Colon (tissue), 2 donors: ENCODE measurements around the gene LRFN3.
"Not testable (repeated sequence)": the region's sequence is repeated elsewhere in the genome, so short reads cannot be mapped to it uniquely, and the experiment has no call there.

Source experiments
- FAIRE-seq: peaks from 2 replicates; lab custom pipeline; 2012; peaks lifted over from hg19 to GRCh38; lab: Jason Lieb, UNC
- donor health status: control.
- donor health status: control.

The LRFN3 gene

DNA sequence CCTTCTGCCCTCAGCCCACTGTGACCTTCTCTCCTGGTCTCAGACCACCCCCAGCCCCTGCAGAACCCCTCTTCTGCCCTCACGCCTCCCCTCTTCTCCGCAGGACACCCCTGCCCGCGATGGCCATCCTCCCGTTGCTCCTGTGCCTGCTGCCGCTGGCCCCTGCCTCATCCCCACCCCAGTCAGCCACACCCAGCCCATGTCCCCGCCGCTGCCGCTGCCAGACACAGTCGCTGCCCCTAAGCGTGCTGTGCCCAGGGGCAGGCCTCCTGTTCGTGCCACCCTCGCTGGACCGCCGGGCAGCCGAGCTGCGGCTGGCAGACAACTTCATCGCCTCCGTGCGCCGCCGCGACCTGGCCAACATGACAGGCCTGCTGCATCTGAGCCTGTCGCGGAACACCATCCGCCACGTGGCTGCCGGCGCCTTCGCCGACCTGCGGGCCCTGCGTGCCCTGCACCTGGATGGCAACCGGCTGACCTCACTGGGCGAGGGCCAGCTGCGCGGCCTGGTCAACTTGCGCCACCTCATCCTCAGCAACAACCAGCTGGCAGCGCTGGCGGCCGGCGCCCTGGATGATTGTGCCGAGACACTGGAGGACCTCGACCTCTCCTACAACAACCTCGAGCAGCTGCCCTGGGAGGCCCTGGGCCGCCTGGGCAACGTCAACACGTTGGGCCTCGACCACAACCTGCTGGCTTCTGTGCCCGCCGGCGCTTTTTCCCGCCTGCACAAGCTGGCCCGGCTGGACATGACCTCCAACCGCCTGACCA lies 3.3 kb downstream of the LRFN3 start:
- no peak for FAIRE-seq

DNA sequence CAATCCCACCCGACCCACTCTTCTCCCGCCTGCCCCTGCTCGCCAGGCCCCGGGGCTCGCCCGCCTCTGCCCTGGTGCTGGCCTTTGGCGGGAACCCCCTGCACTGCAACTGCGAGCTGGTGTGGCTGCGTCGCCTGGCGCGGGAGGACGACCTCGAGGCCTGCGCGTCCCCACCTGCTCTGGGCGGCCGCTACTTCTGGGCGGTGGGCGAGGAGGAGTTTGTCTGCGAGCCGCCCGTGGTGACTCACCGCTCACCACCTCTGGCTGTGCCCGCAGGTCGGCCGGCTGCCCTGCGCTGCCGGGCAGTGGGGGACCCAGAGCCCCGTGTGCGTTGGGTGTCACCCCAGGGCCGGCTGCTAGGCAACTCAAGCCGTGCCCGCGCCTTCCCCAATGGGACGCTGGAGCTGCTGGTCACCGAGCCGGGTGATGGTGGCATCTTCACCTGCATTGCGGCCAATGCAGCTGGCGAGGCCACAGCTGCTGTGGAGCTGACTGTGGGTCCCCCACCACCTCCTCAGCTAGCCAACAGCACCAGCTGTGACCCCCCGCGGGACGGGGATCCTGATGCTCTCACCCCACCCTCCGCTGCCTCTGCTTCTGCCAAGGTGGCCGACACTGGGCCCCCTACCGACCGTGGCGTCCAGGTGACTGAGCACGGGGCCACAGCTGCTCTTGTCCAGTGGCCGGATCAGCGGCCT lies 4.1 kb downstream of the LRFN3 start:
- FAIRE-seq = no peak

DNA sequence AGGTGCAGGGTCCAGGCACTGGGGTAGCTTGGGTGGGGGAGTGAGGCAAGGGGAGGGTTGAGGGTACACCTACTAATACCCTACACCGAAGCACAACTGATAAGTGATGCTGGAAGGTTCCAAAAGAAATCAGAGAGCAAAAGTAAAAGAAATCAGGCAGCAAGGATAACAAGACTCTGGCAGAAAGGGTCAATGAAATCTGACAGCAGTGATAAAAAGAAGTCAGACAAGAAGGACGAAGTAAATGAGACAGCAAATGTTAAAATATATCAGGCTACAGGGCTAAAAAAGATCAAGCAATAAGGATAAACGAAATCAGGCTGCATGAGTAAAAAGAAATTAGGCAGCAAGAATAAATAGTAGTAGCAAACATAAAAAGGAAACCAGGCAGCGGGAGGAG lies 4.7 kb downstream of the LRFN3 start:
- no peak for FAIRE-seq

DNA sequence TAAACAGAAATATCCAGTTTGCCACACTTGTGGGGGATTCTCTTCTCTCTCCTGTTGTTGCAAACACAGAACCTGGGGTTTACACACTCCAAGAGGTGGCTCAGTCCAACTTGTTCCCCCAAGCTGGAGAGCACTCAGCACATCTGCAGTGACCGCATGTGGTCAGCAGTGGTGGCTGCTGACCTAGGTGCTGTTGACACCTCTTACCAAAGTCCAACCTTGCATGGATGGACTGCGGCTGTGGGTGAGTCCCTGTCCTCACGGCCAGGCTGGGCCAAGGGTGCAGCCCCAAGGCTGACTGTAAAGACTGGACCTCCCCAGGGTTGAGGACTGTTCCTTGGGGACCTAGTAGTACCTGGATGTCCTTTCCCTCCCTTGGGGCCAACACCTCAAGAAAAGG lies 6.1 kb downstream of the LRFN3 start:
- no peak for FAIRE-seq

DNA sequence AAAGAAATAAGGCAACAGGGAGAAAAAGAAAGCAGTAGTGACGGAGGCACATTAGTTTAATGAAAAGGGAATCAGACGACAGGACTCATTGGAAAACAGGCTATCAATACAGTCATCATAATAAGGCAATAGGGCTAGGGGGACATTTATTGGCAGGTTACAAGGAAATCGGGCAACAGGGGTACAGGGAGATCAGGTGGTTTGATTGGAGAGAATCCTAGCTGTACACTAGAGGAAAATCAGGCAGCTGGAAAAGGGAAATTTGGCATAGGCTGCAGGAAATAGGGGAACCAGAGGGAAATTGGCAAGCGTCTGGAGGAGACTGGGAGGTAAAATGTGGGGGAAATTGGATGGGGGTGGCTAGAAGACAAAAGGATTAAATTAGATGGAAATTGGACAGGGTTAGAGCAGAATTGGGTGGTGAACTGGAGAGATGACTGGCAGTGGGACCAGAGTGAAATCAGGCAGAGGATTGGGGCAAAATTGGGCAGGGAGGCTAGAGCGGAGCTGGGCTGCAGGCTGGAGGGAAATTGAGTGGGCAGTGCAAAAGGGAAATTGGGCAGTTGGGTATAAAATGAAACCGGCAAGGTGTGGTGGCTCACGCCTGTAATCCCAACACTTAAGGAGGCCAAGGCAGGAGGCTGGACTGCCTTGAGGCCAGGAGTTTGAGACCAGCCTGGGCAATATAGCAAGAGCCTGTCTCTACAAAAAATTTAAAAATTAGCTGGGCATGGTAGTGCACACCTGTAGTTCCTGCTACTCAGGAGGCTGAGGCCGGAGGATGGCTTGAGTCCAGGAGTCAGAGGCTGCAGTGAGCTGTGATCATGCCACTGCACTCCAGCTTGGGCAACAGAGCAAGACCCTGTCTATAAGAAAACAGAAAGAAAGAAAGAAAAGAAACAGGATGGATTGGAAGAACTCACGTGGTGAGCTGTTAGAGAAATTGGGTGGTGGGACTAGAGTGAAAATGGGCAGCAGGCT lies 7.4 kb downstream of the LRFN3 start:
- no peak for FAIRE-seq

DNA sequence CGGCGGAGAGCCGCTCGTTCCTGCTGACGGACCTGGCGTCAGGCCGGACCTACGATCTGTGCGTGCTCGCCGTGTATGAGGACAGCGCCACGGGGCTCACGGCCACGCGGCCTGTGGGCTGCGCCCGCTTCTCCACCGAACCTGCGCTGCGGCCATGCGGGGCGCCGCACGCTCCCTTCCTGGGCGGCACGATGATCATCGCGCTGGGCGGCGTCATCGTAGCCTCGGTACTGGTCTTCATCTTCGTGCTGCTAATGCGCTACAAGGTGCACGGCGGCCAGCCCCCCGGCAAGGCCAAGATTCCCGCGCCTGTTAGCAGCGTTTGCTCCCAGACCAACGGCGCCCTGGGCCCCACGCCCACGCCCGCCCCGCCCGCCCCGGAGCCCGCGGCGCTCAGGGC lies 8.4 kb downstream of the LRFN3 start:
- FAIRE-seq = no peak

DNA sequence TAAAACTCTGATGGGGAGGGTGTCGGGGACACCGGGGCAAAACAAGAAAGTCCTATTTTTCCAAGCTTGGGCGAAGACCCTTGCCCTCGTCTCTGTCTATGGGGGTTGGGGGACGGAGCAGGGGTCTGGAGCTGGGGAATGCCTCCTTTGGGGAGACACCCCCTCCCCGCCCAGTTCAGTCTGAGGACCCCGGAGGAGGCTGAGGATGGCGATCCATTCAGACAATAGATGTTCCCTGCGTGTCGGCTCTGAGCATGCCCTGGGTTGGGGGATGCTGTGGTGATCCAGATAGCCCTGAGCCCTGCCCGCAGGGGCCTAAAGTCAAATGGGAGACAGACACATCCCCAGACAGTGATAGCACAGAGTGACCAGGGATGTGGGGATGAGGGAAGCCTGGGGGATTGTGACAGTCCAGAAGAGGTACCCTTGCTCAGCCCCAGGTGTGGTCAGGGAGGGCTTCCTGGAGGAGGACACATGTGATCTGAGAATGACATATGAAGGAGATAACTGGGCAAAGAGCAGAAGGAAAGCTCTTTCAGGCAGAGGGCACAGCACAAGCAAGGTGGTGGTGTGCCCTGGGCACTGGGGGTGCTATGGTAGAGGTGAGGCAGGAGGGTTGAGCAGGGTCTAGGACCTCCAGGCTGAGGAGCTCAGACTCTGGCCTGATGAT lies 9.1 kb downstream of the LRFN3 start:
- FAIRE-seq = no peak

DNA sequence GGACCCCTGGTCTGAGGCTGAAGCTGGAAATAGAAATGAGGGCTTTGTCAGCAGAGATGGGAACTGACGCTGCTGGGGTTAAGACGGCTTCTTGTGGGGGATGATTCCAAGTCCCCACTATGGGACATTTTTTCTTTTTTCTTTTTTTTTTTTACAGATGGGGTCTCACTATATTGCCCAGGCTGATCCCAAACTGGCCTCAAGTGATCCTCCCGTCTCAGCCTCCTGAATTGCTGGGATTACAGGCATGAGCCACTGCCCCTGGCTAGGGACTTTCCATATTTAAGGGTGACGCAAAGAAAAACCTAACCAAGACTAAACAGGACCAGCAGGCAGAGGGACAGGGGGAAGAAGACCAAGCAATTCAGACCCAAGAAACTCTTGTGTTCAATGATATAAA lies 10.0 kb downstream of the LRFN3 start:
- FAIRE-seq = no peak

DNA sequence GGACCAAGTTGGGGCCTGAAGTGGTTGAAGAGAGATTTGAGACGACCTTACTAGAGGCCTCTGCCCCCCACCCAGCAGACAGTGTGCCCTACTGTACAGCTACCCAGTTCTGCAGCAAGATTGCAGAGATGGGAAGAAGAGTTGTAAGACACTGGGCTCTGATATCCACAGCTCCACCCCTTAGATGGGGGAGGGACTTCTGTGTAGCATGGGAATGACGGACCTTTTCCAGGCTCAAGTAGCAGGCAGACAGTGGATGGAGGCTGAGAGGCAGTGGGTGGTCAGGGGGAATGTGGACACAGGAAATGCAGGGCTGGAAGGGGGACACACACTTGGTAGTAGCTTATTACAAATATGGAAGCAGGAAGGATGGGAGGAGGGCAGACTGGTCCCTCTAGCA lies 13.0 kb downstream of the LRFN3 start:
- FAIRE-seq = no peak

DNA sequence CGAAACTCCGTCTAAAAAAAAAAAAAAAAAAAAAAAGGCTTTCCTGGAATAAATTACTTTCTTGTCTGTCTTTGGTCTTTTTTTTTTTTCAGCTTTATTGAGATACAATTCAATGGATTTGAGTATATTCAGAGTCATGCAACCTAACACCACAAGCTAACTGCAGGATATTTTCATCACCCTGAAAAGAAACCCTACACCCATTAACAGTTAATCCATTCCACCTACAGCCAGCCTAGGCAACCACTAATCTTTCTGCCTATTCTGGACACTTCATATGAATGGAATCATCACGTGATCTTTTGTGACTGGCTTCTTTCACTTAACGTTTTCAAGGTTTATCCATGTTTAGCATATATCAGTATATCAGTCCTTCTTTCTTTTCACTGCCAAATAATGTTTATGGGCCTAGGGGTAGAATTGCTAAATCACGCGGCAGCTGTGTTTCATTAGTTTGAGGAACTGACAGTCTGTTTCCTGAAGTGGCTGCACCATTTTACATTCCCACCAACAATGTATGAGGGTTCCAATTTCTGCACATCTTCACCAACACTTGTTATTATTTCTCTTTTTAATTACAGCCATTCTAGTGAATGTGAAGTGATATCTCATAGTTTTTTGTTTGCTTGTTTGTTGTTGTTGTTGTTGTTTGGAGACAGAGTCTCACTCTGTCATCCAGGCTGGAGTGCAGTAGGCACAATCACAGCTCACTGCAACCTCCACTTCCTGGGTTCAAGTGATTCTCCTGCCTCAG lies 19.9 kb downstream of the LRFN3 start:
- FAIRE-seq = no peak

DNA sequence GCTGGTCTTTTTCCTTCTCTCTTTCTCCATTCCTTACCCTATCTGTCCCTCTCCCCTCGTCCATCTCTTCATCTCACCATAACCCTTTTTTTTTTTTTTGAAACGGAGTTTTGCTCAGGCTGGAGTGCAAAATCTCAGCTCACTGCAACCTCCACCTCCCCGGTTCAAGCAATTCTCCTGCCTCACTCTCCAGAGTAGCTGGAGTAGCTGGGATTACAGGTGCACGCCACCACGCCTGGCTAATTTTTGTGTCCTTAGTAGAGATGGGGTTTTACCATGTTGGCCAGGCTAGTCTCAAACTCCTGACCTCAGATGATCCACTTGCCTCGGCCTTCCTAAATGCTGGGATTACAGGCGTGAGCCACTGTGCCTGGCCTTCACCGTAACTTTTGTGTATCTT lies 21.2 kb downstream of the LRFN3 start:
- not testable (repeated sequence) for FAIRE-seq

DNA sequence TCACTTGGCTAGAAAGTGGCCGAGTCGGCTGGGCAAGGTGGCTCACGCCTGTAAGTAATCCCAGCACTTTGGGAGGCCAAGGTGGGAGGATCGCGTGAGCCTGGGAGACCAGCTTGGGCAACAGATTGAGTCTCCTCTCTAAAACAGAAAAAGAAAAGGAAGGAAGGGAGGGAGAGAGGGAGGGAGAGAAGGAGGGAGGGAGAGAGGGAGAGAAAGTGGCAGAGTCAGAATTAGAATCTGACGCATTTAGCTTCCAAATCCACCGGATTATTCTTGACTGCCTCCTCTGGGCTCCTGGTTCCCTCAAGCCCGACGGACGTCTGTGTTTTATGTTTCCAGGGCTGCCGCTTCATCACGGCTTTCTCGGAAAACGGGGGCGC lies 22.5 kb downstream of the LRFN3 start:
- FAIRE-seq = no peak

DNA sequence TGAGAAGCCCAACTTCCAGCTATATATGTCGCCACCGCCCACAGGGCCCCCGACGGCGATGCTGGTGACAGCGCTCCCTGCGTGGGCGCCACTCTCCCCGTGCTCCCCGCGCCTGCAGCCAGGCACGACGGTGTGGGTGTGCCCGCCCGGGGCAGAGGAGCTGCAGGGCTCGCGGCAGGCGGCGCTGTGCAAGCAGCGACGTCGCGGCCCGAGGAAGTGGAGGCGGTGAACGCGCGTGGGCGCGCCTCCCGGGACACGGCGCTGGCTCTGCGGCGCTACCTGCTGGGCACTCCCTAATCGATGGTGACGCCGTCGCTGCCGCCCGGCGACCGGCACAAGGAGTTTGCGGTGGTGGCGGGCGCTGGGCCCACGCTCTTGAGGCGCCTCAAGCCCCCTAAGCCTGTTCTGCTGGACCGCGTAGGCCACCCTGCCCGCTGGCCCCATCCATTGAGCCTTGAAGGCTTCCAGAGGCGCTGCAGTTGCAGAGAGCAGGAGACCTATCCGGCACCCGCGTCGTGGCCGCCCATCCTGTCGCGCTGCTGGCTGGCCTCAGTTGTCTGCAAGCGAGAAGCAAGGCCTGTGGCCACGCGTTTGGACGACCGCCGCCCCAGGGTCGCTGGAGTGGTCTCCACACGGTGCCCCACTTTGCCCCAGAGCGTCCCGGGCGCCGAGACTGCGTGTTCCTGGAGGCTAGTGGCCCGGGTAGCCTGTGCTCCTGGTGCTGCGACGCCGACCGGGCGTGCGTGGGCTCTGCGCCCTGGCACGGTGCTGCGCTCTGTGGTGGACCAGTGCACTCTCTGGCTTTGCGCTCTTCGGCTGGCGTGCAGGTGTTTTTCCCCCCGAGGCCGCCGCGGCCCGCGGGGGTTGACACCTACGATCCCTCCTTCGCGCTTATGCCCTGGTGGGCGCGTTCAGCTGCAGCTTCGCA lies 23.1 kb downstream of the LRFN3 start:
- no peak for FAIRE-seq

DNA sequence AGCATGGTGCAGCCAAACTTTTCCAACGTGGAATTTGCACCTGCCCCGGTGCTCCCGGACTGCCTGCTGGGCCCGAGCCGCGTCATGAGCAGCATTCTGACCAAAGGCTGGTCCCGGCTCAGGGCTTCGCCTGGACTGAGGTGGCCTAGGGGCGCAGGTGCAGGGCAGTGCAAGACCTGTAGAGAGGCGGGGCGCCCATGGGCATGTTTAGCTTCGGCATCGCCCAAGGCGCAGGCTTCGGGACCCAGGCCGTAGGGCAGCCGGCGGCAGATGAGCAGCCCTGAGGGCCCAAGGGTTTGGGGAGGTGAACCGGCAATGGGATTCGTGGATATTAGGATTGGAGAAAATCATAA lies 23.8 kb downstream of the LRFN3 start:
- FAIRE-seq = no peak

DNA sequence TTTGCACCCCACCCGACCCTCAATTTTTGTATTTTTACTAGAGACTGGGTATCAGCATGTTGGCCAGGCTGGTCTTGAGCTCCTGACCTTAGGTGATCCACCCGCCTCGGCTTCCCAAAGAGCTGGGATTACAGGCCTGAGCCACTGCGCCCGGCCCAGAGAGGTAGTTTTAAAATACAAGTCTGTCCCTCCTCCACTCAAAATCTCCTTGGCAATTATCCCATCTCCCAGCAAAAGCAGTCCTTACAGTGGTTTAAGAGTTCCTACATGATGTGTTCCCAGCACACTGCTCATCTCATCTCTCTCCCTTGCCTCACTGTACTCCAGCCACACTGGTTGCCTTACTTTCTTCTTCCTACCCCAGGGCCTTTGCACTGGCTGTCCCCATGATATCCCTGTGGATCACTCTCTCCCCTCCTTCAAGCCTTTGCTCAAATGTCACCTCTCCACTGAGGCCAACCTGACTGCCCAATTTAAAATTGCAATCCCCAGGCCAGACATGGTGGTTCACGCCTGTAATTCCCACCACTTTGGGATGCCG lies 24.3 kb downstream of the LRFN3 start:
- FAIRE-seq = no peak

DNA sequence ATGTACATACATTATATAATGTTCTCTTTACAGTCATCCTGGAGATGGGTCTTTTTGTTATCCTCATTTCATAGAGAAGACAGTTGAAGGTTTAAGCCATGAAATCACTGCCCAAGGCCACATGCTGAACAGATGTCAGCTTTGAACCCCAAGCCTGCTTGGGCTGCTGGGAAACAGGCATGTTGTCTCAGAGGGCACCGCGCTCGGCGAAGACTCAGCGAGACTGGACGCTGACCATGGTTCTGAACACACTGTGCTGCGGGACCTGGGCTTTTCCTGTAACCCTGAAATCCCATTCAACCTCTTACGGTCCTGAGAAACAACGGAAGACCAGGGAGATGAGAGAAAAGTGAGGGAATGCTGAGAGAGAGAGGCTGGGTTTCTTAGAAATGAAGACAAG lies 27.3 kb downstream of the LRFN3 start:
- FAIRE-seq = no peak

DNA sequence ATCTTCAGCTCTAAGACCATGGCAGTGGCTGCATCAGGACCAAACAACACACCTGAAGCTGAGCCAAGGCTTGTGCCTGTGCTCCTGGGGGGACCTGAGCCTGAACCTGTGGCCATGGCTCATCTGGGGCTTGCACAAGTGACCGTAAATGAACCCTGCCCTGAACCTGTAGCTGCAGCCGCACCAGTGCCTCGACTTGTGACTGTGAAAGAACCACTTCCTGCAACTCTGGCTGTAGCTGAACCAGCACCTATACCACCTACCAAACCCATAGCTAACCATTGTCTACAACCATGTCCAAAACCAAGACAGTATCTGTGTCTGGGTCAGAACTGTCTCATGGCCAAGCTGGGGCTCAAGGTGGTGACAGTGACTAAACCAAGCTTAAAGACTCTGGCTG lies 30.6 kb downstream of the LRFN3 start:
- no peak for FAIRE-seq

DNA sequence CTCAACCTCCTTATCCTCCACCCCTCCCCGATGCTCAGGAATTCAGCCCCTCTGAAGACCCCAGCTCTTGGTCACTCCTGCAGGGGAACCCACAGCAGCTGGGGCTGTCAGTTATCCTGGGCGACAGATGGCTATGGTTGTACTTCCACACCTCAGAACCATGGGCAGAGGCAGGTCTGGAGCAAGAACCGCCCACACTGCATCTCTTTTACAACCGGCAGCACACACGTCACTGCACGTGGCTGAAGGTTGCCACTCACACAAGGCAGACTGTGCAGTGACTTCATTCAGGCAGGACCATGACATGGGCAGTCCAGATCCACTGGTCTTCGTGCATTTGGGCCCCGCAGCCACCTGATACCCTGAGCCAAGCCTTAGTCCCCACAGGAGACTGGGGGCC lies 37.3 kb downstream of the LRFN3 start:
- no peak for FAIRE-seq

DNA sequence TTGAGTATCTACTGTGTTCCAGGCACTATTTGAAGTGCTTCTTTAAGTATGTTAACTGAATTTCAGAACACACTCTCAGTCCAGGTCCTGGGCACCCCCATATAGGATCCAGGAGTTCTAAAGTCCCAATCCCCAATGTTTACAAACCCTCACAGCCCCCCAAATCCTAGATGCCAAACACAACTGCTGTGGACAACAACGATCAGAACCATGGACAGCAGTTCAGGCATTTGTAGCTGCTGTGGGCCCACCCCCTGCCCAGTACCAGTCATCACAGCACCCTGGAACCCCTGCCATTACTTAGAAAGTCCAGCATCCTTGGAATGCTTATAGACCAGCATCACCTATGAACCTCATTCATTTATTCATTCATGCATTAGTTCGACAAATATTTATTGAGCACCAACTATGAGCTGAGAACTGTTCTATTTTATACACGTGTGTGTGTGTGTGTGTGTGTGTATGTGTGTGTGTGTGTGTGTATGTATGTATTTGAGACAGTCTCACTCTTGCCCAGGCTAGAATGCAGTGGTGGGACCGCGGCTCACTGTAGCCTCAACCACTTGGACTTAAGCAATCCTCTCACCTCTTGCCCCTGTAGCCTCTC lies 39.5 kb downstream of the LRFN3 start:
- no peak for FAIRE-seq
